HFF-Myc (cell line): Measurements from ENCODE around the gene TEX26.

Experiments
- DNase-seq: peaks from one replicate; pipeline ENCODE4 v3.0.0-alpha.2; 2011; ENCODE audit warnings: low read depth; ENCODE audit errors: extremely low read depth
- H3K4me3 ChIP-seq: replicated peaks from 2 replicates; pipeline ENCODE4 v1.5.1; 2011; ENCODE audit warnings: low read depth, mild to moderate bottlenecking, control low read depth, low read length
- CTCF ChIP-seq: IDR thresholded peaks from 2 replicates; pipeline ENCODE4 v1.5.1; 2012; ENCODE audit warnings: mild to moderate bottlenecking, low read depth, low read length, control low read depth; ENCODE audit errors: missing control alignments

The TEX26 gene

GRCh38 chr13:30998136-30999088, 66.0 kb downstream of the TEX26 start:
- no peak overlapping the region for H3K4me3 ChIP-seq
- no peak for TF ChIP-seq CTCF
- DNase-seq: no peak

- no peak for TF ChIP-seq CTCF
- no peak overlapping the region for H3K4me3 ChIP-seq
- no peak for DNase-seq
Measured at GRCh38 chr13:31000889-31001288, 68.4 kb downstream of the TEX26 start.

- no peak for TF ChIP-seq CTCF
- DNase-seq: no peak
- no peak overlapping the region for H3K4me3 ChIP-seq
Measured at GRCh38 chr13:31001647-31002046, 69.2 kb downstream of the TEX26 start.

- H3K4me3 ChIP-seq: no peak overlapping the region
- no peak for DNase-seq
- no peak for TF ChIP-seq CTCF
Measured at GRCh38 chr13:31005066-31005465, 72.6 kb downstream of the TEX26 start.

- no peak for TF ChIP-seq CTCF
- no peak for DNase-seq
Measured at GRCh38 chr13:31007417-31007816, 75.0 kb downstream of the TEX26 start.

GRCh38 chr13:31008400-31009115, 76.1 kb downstream of the TEX26 start:
- DNase-seq: no peak
- no peak for TF ChIP-seq CTCF
- H3K4me3 ChIP-seq: no peak overlapping the region

More at GRCh38 chr13:31007417-31007816, 75.0 kb downstream of the TEX26 start:
- no peak overlapping the region for H3K4me3 ChIP-seq
